Measurements from ENCODE around the gene CTNNA2.

DNA sequence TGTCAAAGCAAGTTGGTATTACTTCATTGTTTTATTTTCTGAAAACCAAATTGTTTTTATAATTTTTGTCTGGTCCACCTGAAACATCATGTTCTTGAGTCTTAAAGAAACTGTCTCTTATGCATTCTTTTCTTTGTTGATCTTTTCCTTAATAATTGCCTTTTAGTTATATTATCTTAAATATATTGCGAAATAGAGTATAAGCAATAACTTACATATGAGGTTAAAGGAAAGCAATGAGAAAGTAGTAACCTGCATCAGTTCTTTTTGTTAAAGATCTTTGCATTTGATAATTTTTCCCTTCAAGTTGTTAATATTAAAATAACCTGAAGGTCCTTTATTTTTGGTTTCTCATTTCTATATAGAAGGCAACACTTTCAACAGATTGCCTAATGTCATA, 315.0 kb downstream of the CTNNA2 start:
- TF ChIP-seq, protein P1, sequence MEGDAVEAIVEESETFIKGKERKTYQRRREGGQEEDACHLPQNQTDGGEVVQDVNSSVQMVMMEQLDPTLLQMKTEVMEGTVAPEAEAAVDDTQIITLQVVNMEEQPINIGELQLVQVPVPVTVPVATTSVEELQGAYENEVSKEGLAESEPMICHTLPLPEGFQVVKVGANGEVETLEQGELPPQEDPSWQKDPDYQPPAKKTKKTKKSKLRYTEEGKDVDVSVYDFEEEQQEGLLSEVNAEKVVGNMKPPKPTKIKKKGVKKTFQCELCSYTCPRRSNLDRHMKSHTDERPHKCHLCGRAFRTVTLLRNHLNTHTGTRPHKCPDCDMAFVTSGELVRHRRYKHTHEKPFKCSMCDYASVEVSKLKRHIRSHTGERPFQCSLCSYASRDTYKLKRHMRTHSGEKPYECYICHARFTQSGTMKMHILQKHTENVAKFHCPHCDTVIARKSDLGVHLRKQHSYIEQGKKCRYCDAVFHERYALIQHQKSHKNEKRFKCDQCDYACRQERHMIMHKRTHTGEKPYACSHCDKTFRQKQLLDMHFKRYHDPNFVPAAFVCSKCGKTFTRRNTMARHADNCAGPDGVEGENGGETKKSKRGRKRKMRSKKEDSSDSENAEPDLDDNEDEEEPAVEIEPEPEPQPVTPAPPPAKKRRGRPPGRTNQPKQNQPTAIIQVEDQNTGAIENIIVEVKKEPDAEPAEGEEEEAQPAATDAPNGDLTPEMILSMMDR (IDR thresholded peaks at IDR 0.05), result no peak
- TF ChIP-seq EZH2 (IDR thresholded peaks at IDR 0.05) (no peak), EZH2phosphoT487 (IDR thresholded peaks at IDR 0.05) (no peak)

Measured in neural progenitor cell (in vitro differentiated cells).